Measurements from ENCODE around the gene EEIG2. TPM values are rescaled to one million over a fixed set of nuclear protein-coding genes. Genes with fewer than 3 reads are reported as not detected.

The EEIG2 gene
- total and polyA plus RNA-seq, 2 donors (not counting 1 experiment from before 2014, with no cell fraction given): 4.4 to 13.6 TPM

DNA sequence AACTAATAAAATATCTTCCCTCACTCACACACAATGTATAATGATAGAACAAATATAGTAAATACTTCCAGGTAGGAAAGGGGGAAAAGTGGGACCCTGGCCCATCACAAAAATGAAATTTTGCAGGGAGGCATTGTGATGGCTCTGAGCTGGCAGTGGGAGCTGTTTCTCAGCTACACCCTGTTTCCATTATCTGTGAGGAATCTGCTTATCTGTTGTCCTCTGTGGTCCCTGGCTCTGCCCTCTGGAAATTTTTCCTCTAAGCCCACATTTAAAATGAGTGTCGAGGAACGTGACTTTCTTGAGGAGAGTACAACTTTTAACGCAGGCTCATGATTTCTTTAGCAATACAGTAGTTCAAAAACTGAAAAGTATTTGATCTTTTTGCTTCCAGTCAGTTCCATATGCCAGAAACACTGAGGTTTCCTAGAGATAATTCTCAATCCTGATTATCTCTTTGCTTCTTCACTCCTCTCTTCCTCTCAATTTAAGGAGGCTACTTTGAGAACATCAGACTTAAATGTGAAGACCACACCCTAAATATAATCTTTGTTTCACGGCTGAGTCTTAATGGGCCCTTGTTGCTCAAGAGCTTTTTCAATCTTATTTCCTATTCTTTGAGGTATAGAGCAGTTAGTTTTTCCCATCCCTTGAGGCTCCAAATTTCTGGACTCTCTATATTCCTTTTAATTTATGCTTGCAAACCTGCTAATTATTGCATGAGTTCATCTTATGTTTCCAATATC is 5.0 kb upstream of the EEIG2 start:
- WGBS (ENCODE audit: insufficient coverage): no CpG with 5 or more reads among the region's 4 CpGs
- H3K4me2 ChIP-seq (replicated peaks; ENCODE audit: low read depth, low read length, poor library complexity, severe bottlenecking): no peak overlapping the region
- ATAC-seq (ENCODE audit: low read depth): no peak
- peaks cover 6% of the 10 kb centered on the region for H3K4me1 Mint-ChIP-seq
- H3K27ac Mint-ChIP-seq: no peak overlapping the region
- H3K4me3 Mint-ChIP-seq: no peak overlapping the region
- peaks cover 42 to 43% of the 10 kb centered on the region in 2 donors for H3K4me1 ChIP-seq (ENCODE audit: control insufficient read depth in 2 of 2, insufficient read depth in 2 of 2, low read length in 2 of 2)
- H3K9ac ChIP-seq (ENCODE audit: low read length): no peak overlapping the region
- no peak overlapping the region for H3K4me3 ChIP-seq (ENCODE audit: control extremely low read depth in 1 of 5, extremely low read depth in 1 of 5, insufficient read depth in 1 of 5, low read depth in 2 of 5, low read length in 4 of 5)
- no peaks in the 10 kb centered on the region for H3K27me3 ChIP-seq (replicated peaks in 1 of 4; ENCODE audit: control extremely low read depth in 1 of 4, control insufficient read depth in 3 of 4, insufficient read depth in 4 of 4, low read length in 3 of 4)
- no peaks in the 10 kb centered on the region for H4K20me1 ChIP-seq (ENCODE audit: control insufficient read depth, insufficient read depth, low read length, poor library complexity, severe bottlenecking)
- H3K36me3 ChIP-seq (replicated peaks in 1 of 2; ENCODE audit: control extremely low read depth in 1 of 2, control insufficient read depth in 1 of 2, extremely low read depth in 1 of 2, insufficient read depth in 2 of 2, low read length in 1 of 2): no peaks in the 10 kb centered on the region
- H3K79me2 ChIP-seq (ENCODE audit: control insufficient read depth, insufficient read depth, low read length): no peaks in the 10 kb centered on the region
- no peak overlapping the region for H2AFZ ChIP-seq (ENCODE audit: insufficient read depth, low read depth, low read length, poor library complexity, severe bottlenecking)
- CTCF ChIA-PET: interaction anchor here (12.1 kb wide), 1 partner anchor 42 kb away, joined by 325 read pairs; no protein-coding TSS in a partner anchor
- no peaks in the 10 kb centered on the region for H3K9me3 Mint-ChIP-seq (ENCODE audit: insufficient read depth)
- no peak for TF ChIP-seq EZH2 (IDR thresholded peaks at IDR 0.05; ENCODE audit: borderline replicate concordance, insufficient read depth, low read depth, low read length, poor library complexity, severe bottlenecking)
- H3K27ac ChIP-seq (ENCODE audit: low read length in 2 of 2): no peak overlapping the region
- POLR2A ChIA-PET: no interaction called here
- no peak for DNase-seq
- H3K27me3 Mint-ChIP-seq: no peaks in the 10 kb centered on the region
- no peaks in the 10 kb centered on the region for H3K9me3 ChIP-seq (ENCODE audit: control extremely low read depth in 1 of 3, control insufficient read depth in 2 of 3, insufficient read depth in 1 of 3, low read length in 2 of 3)
- intact Hi-C loops (cut with micrococcal nuclease): loop anchor here (5.0 to 10.0 kb wide), 3 partner anchors 480 to 557 kb away; partner anchors contain the start of genes ELAPOR1 and TMEM167B

DNA sequence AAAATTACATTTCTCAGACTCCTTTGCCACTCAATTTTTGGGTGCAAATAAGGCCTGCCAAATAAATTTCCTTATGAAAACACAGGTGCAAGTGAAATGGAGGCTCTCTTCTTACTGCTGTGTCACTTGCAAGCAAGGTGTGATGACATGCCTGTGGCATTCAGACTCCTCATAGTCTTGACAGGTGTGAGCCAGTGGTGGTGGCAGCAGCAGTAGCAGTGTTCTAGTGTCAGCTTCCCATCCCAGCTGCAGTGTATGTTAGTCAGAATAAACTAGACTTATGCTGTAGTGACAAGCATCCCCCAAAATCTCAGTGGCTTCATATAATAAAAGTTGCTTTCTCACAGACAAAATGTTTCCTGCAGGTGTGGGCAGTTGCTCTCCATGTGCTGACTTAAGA is 3.8 kb upstream of the EEIG2 start:
- TF ChIP-seq, protein P1, sequence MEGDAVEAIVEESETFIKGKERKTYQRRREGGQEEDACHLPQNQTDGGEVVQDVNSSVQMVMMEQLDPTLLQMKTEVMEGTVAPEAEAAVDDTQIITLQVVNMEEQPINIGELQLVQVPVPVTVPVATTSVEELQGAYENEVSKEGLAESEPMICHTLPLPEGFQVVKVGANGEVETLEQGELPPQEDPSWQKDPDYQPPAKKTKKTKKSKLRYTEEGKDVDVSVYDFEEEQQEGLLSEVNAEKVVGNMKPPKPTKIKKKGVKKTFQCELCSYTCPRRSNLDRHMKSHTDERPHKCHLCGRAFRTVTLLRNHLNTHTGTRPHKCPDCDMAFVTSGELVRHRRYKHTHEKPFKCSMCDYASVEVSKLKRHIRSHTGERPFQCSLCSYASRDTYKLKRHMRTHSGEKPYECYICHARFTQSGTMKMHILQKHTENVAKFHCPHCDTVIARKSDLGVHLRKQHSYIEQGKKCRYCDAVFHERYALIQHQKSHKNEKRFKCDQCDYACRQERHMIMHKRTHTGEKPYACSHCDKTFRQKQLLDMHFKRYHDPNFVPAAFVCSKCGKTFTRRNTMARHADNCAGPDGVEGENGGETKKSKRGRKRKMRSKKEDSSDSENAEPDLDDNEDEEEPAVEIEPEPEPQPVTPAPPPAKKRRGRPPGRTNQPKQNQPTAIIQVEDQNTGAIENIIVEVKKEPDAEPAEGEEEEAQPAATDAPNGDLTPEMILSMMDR (IDR thresholded peaks at IDR 0.05): no peak
- TF ChIP-seq EZH2 (IDR thresholded peaks at IDR 0.05; ENCODE audit: borderline replicate concordance, insufficient read depth, low read depth, low read length, poor library complexity, severe bottlenecking): no peak
- POLR2A ChIA-PET: no interaction called here
- Histone ChIP-seq H3K79me2 (ENCODE audit: control insufficient read depth, insufficient read depth, low read length) (peaks cover 8% of the 10 kb centered on the region), H3K4me2 (replicated peaks; ENCODE audit: low read depth, low read length, poor library complexity, severe bottlenecking) (no peak overlapping the region), H3K27ac (ENCODE audit: low read length in 2 of 2) (no peak overlapping the region), H3K4me1 (ENCODE audit: control insufficient read depth in 2 of 2, insufficient read depth in 2 of 2, low read length in 2 of 2) (peaks cover 47 to 48% of the 10 kb centered on the region in 2 donors), H3K9ac (ENCODE audit: low read length) (no peak overlapping the region), H3K9me3 (ENCODE audit: control extremely low read depth in 1 of 3, control insufficient read depth in 2 of 3, insufficient read depth in 1 of 3, low read length in 2 of 3) (no peaks in the 10 kb centered on the region), H3K27me3 (replicated peaks in 1 of 4; ENCODE audit: control extremely low read depth in 1 of 4, control insufficient read depth in 3 of 4, insufficient read depth in 4 of 4, low read length in 3 of 4) (no peaks in the 10 kb centered on the region), H3K4me3 (ENCODE audit: control extremely low read depth in 1 of 5, extremely low read depth in 1 of 5, insufficient read depth in 1 of 5, low read depth in 2 of 5, low read length in 4 of 5) (no peak overlapping the region), H4K20me1 (ENCODE audit: control insufficient read depth, insufficient read depth, low read length, poor library complexity, severe bottlenecking) (no peaks in the 10 kb centered on the region), H3K36me3 (replicated peaks in 1 of 2; ENCODE audit: control extremely low read depth in 1 of 2, control insufficient read depth in 1 of 2, extremely low read depth in 1 of 2, insufficient read depth in 2 of 2, low read length in 1 of 2) (no peaks in the 10 kb centered on the region), H2AFZ (ENCODE audit: insufficient read depth, low read depth, low read length, poor library complexity, severe bottlenecking) (peak overlapping the region; percentile 20)
- DNase-seq (no peak), ATAC-seq (ENCODE audit: low read depth) (no peak)
- Mint-ChIP-seq H3K27me3 (no peaks in the 10 kb centered on the region), H3K27ac (no peak overlapping the region), H3K4me1 (peaks cover 12% of the 10 kb centered on the region), H3K4me3 (no peak overlapping the region), H3K9me3 (ENCODE audit: insufficient read depth) (no peaks in the 10 kb centered on the region)
- intact Hi-C loops (cut with micrococcal nuclease): loop anchor here (5.0 to 10.0 kb wide), 3 partner anchors 481 to 556 kb away; partner anchors contain the start of genes ELAPOR1 and TMEM167B
- CTCF ChIA-PET: interaction anchor here (0.8 to 12.1 kb wide), 2 partner anchors 18 to 43 kb away, joined by 3 to 325 read pairs; no protein-coding TSS in a partner anchor
